Activated T-helper 1 cell treated with anti-CD3 and anti-CD28 coated beads, Interleukin-2, amount 50 U/mL, for 16 hours (primary cell): ENCODE results near the gene NAXE.
"Not testable (repeated sequence)": the region's sequence is repeated elsewhere in the genome, so short reads cannot be mapped to it uniquely, and the experiment has no call there.

Experiments
- DNase-seq, 2 donors: peaks; one replicate each; pipeline ENCODE4 v3.0.0-alpha.2; 2020; ENCODE audit warnings: low read depth in 1 of 2, low spot score in 1 of 2

NAXE gene

DNA sequence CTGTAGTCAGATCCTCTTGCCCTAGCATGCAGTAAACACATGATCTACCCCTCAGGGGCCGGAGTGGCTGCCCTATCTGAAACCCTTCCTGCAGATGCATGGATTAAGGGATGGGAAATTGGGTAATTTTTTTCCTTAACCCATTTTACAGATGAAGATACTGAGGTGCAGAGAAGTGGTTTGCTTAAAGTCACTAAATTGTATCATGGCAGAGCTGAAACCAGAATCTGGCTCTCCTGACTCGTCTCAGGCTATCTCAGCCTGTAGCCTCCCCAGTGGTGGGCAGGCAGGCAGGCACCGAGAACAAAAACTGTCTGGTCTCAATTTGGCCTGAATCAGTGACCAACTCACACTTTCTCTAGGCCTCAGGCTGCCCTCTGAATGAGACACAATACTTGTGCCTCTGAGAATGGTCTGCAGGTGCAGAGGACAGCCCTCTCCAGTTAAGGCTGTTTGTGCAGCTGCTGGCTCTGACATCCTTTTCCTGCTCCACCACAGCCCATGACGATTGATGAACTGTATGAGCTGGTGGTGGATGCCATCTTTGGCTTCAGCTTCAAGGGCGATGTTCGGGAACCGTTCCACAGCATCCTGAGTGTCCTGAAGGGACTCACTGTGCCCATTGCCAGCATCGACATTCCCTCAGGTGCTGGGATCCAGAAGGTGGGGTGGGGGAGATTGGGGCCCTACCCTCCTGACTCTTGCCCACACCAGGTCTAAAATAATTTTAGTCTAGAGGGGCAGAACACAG, 1.5 kb downstream of the NAXE start:
- DNase-seq: no peak

- DNase-seq: no peak
These were observed 2.0 kb downstream of the NAXE start for GRCh38 chr1:156593661-156593989.

GRCh38 chr1:156594190-156594589, 2.6 kb downstream of the NAXE start:
- DNase-seq: no peak

DNA sequence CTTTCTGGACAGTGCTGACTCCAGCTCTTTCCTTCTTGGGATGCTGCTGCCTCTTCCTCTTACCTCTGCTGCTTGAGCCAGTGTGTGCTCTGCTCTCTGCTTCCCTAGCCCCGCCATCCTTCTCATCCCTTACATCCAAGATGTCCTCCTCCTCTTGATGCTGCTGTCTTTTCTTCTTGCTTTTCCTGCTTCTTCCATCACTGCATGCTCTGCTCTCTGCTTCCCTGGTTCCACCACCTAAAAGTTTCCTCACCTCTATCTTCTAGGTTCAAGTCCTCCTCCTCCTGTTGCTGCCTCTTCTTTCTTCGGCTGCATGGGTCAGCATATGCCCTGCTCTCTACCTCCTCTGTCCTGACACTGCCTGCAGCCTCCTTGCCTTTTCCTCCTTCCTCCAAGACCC, 3.4 kb downstream of the NAXE start:
- no peak for DNase-seq

DNA sequence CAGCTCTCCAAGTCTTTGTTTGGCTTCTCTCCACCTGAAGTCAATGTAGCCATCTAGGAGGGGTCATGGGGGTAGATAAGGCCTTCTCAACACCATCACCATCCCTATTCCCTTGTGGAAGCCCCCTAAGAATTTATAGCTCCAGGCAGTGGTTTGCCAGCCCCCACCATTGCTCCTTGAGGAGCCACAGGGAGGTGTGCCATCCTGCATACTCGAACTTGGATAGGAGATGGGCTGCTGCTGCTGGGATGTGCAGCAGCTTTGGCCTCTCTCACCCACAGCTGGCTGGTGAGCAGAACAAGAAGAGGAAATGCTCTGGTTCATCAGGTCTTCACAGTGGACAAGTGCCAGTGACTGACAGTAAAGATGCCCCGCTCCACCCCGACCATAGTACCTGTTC, 4.8 kb downstream of the NAXE start:
- no peak for DNase-seq

GRCh38 chr1:156598125-156598524, 6.5 kb downstream of the NAXE start:
- no peak for DNase-seq

- no peak for DNase-seq
These were observed 7.3 kb downstream of the NAXE start for GRCh38 chr1:156598731-156599432.

GRCh38 chr1:156599811-156600210, 8.2 kb downstream of the NAXE start:
- no peak for DNase-seq

DNA sequence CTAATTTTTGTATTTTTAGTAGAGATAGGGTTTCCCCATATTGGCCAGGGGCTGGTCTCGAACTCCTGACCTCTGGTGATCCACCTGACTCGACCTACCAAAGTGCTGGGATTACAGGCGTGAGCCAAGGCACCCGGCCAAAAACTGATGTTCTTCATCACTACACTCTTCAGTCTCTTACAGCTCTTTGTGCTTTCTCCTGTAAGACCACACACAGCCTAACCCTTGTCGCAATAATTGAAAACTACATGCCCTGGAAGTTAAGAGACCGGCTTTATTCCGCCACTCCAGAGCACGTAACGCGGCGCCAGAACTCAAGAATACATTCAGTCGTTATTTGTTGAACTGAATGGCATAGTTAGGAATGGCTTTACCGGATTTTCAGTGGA, 9.2 kb downstream of the NAXE start:
- no peak for DNase-seq

DNA sequence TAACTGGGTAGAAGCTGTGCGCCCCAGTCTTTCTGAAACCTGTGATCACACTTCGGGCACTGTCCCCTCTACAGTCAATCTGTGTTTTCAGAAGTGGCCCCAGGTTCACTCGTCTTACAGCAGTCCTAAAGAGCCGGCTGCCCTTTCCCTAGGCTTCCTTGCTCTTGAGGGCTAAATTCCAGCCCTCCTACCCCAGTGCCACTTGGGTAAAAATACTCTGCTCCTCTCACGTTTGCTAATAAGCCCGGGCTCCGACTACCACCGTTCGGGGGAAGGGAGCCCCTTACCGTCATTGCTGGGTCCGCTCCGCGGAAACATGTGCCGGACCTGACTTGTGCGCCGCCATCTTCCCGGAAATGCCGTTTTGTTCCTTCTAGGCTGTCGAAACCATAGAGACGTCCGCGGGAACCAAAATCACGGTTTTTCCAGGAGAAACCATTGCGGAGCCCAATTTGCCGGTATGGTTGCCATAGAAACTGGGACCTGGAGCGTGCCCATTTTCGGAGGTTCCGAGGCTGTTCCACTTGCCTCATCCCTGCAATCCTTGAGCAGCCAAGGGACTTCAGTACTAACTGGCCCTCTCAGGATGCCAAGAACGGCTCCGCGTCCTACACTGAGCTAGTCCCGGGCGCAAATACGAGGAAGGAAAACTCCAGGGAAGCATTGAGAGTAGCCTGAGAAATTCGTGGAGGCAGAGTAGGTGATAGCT, 9.7 kb downstream of the NAXE start, which contains the start of gene GPATCH4:
TSS of gene GPATCH4 (minus strand) at position 358 of the 709 bp plus-strand sequence.
- peak; percentile 40 to 66 for DNase-seq

DNA sequence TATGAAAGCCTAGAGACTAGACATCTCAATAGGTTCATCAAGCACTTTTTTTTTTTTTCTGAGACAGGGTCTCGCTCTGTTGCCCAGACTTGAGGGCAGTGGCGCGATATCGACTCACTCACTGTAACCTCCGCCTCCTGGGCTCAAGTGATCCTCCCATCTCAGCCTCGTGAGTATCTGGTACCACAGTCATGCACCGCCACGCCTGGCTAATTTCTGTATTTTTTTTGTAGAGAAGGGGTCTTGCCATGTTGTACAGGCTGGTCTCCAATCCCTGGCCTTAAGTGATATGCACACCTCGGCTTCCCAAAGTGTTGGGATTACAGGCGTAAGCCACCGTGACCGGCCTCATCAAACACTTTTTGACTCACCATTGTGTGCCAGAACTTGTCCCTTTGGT, 10.3 kb downstream of the NAXE start:
- DNase-seq: no peak

DNA sequence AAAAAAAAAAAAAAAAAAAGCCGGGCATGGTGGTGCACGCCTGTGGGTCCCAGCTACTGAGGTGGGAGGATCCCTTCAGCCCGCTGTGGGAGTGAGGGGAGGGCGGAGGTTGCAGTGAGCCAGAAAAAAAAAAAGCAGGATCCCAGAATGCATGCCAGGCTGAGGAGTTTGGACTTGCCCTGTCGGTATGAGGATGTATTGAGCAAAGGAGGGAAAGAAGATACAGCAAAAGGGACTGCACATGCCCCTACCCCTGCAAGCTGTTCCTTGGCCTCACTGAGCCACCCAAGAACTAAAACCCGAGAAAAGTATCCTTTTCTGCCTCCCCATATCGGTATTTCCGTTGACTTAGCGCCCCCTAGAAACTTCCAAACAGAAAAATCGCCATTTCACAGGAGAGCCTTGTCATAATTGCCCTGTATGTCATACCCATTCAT, 11.0 kb downstream of the NAXE start:
- DNase-seq: no peak

DNA sequence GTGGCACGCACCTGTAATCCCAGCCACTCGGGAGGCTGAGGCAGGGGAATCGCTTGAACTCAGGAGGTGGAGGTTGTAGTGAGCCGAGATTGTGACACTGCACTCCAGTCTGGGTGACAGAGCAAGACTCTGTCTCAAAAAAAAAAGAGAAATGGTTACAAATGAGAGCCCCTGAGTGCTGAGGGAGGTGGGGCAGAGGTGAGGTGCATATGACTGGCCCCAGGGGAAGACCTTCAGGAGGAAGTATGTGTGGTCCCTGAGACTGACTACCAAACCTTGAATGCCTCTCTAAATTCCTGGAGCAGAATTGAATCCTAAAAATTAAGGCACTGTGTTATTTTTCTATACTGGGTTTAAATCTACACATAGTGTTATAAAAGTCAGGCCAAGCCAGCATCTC, 15.8 kb downstream of the NAXE start:
- DNase-seq: not testable (repeated sequence)

GRCh38 chr1:156608036-156608674, 16.6 kb downstream of the NAXE start:
- DNase-seq: peak in 1 of 2 donors; percentile 39

DNA sequence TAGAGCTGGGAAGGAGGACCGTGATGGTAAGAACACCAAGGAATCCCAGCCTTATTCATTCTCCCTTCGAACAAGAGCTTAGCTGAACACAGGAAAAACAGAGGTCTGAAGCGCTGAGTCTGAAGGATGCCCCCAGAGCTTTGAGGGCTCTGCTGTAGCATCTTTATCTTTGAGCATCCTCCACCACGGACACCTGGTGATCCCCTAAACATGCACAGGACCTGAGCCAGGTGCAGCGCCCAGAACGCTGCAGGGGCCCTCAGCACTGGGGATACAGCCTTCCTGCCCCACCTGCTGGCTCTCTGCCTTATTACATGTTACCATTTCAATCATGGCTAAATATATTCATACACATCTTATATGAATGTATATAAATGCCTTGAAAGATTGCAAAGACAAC, 17.4 kb downstream of the NAXE start:
- peak in 1 of 2 donors; percentile 35 for DNase-seq

DNA sequence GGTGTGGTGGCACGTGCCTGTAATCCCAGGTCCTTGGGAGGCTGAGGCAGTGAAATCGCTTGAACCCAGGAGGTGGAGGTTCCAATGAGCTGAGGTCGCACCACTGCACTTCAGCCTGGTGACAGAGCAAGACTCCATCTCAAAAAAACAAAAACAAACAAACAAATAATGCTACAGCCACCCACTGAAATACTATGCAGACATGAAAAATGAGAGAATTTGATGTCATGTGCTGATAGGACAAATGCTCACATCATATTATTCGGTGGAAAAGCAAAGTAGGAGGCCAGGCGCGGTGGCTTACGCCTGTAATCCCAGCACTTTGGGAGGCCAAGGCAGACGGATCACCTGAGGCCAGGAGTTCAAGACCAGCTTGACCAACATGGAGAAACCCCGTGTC, 18.5 kb downstream of the NAXE start:
- not testable (repeated sequence) for DNase-seq

DNA sequence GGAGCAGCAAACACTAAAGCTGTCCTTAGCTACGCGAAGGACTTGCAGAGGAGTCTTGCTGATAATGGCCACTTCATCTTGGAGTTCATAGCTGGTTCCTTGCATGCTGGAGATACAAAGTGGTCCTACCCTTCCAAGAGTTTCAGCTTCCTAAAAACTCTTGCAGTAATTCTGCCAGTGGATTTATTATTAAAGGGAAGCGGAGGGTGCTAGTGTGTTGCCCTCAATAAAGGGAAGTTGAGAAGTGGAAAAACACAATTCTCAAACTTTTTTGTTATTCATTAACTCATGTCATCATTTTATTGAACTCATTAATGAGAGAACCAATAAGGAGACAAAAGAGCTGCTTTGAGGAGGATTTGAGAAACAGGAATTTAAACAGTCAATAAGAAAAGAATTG, 21.1 kb downstream of the NAXE start:
- DNase-seq: no peak

GRCh38 chr1:156615946-156616345, 24.4 kb downstream of the NAXE start:
- DNase-seq: no peak

GRCh38 chr1:156616463-156616862, 24.9 kb downstream of the NAXE start:
- DNase-seq: no peak

- no peak for DNase-seq
These were observed 27.4 kb downstream of the NAXE start, which contains the start of gene HAPLN2 for GRCh38 chr1:156618853-156619581. Gene HAPLN2 (plus strand): TSS chr1:156619415. CDS start chr1:156623491, 4,076 bp downstream.

DNA sequence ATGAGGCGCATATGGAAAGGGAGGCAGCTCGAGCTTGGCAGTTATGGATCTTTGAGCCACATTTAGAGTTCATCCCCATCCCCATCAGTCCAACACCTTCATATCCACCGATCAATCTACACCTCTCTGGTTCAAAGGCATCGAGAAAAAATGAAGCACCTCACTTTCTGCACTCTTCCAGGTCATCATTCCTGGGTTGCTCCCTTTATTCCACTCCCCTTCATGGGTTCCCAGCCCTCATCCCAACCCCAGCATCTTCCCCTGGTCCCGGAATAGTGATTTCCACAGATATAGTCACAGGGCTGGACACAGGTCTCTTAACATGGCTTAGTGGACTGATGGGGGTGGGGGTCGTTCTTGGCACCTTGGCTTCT, 28.0 kb downstream of the NAXE start:
- DNase-seq: no peak
